ENCODE data around the gene CNTD1.
A peak's percentile ranks its signal among the peaks of the same experiment; 100 is the strongest.

Gene CNTD1

GRCh38 chr17:42845556-42845917, 46.9 kb downstream of the CNTD1 start:
- no peak overlapping the region for H3K4me3 ChIP-seq (ENCODE audit: control insufficient read depth, low read depth, low read length)
- TF ChIP-seq CTCF (conservative IDR thresholded peaks at IDR 0.05; ENCODE audit: control insufficient read depth, insufficient read depth, low read depth, low read length) = no peak
- peak; percentile 23 for DNase-seq (ENCODE audit: low read depth)

- TF ChIP-seq CTCF (conservative IDR thresholded peaks at IDR 0.05; ENCODE audit: control insufficient read depth, insufficient read depth, low read depth, low read length) = no peak
- no peak overlapping the region for H3K4me3 ChIP-seq (ENCODE audit: control insufficient read depth, low read depth, low read length)
- DNase-seq (ENCODE audit: low read depth) = peak; percentile 23
These were observed 47.4 kb downstream of the CNTD1 start for GRCh38 chr17:42845918-42846593.

GRCh38 chr17:42846594-42847280, 48.1 kb downstream of the CNTD1 start:
- H3K4me3 ChIP-seq (ENCODE audit: control insufficient read depth, low read depth, low read length) = no peak overlapping the region
- peak; percentile 76 for DNase-seq (ENCODE audit: low read depth)
- no peak for TF ChIP-seq CTCF (conservative IDR thresholded peaks at IDR 0.05; ENCODE audit: control insufficient read depth, insufficient read depth, low read depth, low read length)

- DNase-seq (ENCODE audit: low read depth) = no peak
- no peak for TF ChIP-seq CTCF (conservative IDR thresholded peaks at IDR 0.05; ENCODE audit: control insufficient read depth, insufficient read depth, low read depth, low read length)
- no peak overlapping the region for H3K4me3 ChIP-seq (ENCODE audit: control insufficient read depth, low read depth, low read length)
These were observed 49.4 kb downstream of the CNTD1 start for GRCh38 chr17:42848093-42848492.

GRCh38 chr17:42849031-42849430, 50.4 kb downstream of the CNTD1 start:
- no peak for DNase-seq (ENCODE audit: low read depth)
- no peak for TF ChIP-seq CTCF (conservative IDR thresholded peaks at IDR 0.05; ENCODE audit: control insufficient read depth, insufficient read depth, low read depth, low read length)
- no peak overlapping the region for H3K4me3 ChIP-seq (ENCODE audit: control insufficient read depth, low read depth, low read length)

GRCh38 chr17:42849451-42850181, 51.0 kb downstream of the CNTD1 start:
- TF ChIP-seq CTCF (conservative IDR thresholded peaks at IDR 0.05; ENCODE audit: control insufficient read depth, insufficient read depth, low read depth, low read length) = no peak
- no peak overlapping the region for H3K4me3 ChIP-seq (ENCODE audit: control insufficient read depth, low read depth, low read length)
- no peak for DNase-seq (ENCODE audit: low read depth)
